ENCODE data around the gene CGB1. TPM values are rescaled to one million over a fixed set of nuclear protein-coding genes. Genes with fewer than 3 reads are reported as not detected.
"Not testable (repeated sequence)": the region's sequence is repeated elsewhere in the genome, so short reads cannot be mapped to it uniquely, and the experiment has no call there.

Gene CGB1
- total and polyA plus RNA-seq, 2 donors from 2014 or later: not detected

DNA sequence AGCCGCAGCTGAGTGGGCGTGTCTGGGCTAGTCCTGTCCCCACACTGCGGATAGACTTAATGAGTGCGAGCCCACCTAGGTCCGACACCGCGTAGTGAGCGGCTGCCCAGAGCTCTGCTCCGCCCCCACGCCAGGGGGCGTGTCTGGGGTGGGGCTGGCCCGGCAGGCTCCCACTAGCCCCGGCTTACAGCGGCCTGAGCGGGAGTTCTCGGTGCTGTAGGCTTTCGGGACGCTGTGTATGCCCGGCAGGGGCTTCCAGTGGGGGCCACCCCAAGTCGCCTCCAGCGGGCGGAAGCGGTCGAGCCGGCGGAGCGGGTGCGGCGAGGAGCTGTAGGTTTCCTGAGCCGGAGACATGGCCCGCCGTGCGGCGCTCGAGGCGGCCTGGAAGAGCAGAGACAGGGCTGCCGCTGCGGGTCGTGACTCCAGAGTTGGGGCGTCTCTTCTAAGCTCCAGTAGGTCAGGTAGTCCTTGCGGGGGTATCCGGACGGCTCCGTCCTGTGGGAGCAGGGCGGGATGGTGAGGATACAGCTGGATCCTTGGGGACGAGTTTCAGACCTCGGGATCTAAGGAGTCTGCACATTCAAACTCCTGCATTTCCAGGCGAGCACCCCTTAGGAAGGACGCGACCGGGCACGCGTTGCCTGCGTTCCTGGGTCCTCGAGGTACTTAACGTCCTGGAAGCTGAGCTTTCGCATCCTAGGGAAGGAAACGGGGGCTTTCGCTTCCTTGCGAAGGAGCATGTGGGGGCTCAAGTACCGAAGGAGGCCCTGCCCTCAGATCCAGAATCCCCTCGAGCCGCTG, 19.6 kb upstream of the CGB1 start:
- peak; percentile 19 for TF ChIP-seq CTCF (IDR thresholded peaks at IDR 0.05; ENCODE audit: borderline replicate concordance, extremely low read depth, insufficient read depth)
- Histone ChIP-seq H3K4me3 (ENCODE audit: low read length in 3 of 3) (peak overlapping the region; percentile 11 to 60 (median 53)), H3K36me3 (ENCODE audit: control insufficient read depth in 2 of 3, insufficient read depth in 3 of 3, low read length in 3 of 3) (no peaks in the 10 kb centered on the region), H3K27me3 (ENCODE audit: control insufficient read depth, insufficient read depth, low read length) (peaks cover 5% of the 10 kb centered on the region), H3K27ac (ENCODE audit: low read depth in 2 of 2, low read length in 2 of 2) (no peak overlapping the region), H3K4me1 (ENCODE audit: control insufficient read depth in 2 of 3, insufficient read depth in 2 of 3, low read depth in 1 of 3, low read length in 3 of 3) (peaks cover 0 to 4% (median 0%) of the 10 kb centered on the region in 3 donors), H3K9me3 (ENCODE audit: control insufficient read depth in 2 of 3, insufficient read depth in 1 of 3, low read length in 3 of 3) (no peaks in the 10 kb centered on the region), H3K9ac (ENCODE audit: low read length in 3 of 3) (peak overlapping the region in 2 of 3 donors; percentile 26 to 32)
- intact Hi-C loops (cut with DNase I): no loop called here
- DNase-seq (peak; percentile 67 to 85 (median 74)), FAIRE-seq (no peak)

DNA sequence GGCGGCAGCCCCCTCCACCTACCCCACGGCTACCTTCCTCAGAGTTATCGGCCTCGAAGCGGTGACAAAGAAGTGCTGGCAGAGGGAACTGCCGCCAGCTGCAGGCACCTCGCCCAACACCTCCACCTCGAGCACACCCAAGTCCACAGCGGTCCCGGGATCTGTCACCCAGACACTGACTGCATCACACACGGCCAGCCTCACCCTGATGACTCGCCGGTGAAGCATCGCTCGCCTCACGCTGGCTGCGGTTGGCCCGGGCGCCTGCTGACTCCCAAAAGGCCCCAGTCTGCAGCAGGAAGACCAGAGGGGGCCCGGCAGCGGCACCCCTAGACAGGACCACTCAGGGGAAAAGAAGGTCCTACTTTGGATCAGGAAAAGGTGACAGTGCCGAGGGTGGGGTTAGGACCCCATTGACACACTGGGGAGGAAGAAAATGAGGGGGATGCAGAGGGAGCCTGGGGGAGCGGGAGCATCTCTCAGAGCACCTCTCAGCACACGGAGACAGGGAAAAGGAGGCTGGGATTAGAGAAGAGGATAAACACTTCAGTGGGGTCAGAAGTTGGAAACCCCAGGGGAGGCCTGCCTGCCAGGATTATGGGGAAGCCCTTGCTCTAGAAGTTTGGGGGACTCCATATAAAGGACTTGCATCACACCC, 13.8 kb upstream of the CGB1 start:
- H3K9me3 ChIP-seq (ENCODE audit: control insufficient read depth in 2 of 3, insufficient read depth in 1 of 3, low read length in 3 of 3); FAIRE-seq; H3K9ac ChIP-seq (ENCODE audit: low read length in 3 of 3); intact Hi-C loops (cut with DNase I); H3K27ac ChIP-seq (ENCODE audit: low read depth in 2 of 2, low read length in 2 of 2); H3K4me3 ChIP-seq (ENCODE audit: low read length in 3 of 3); DNase-seq; H3K27me3 ChIP-seq (ENCODE audit: control insufficient read depth, insufficient read depth, low read length); H3K36me3 ChIP-seq (ENCODE audit: control insufficient read depth in 2 of 3, insufficient read depth in 3 of 3, low read length in 3 of 3); H3K4me1 ChIP-seq (ENCODE audit: control insufficient read depth in 2 of 3, insufficient read depth in 2 of 3, low read depth in 1 of 3, low read length in 3 of 3): not testable (repeated sequence)

- H3K27ac ChIP-seq (ENCODE audit: low read depth in 2 of 2, low read length in 2 of 2); H3K9ac ChIP-seq (ENCODE audit: low read length in 3 of 3); DNase-seq; FAIRE-seq; H3K9me3 ChIP-seq (ENCODE audit: control insufficient read depth in 2 of 3, insufficient read depth in 1 of 3, low read length in 3 of 3); H3K36me3 ChIP-seq (ENCODE audit: control insufficient read depth in 2 of 3, insufficient read depth in 3 of 3, low read length in 3 of 3); H3K4me1 ChIP-seq (ENCODE audit: control insufficient read depth in 2 of 3, insufficient read depth in 2 of 3, low read depth in 1 of 3, low read length in 3 of 3); intact Hi-C loops (cut with DNase I); H3K27me3 ChIP-seq (ENCODE audit: control insufficient read depth, insufficient read depth, low read length); H3K4me3 ChIP-seq (ENCODE audit: low read length in 3 of 3): not testable (repeated sequence)
These were observed 13.1 kb upstream of the CGB1 start for GRCh38 chr19:49049834-49050233.

DNA sequence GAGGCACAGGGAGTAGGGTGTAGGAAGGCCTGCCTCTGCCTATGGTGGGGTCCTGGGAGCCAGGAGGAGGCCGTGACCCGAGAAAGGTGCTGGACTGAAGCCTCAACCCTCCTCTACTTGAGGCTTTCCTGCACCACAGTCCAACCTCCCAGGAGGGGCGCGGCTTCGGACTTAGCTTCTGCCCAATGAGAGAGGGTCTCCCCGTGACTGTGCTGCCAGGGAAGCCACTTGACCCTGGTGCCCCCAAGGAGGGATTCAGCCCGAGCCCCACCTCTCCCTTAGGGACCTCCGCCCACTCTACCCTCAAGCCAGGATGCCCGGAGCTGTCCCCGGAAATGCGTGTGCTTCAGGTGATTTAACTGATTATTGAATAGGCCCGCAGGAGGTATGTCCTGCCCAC, 12.3 kb upstream of the CGB1 start, which contains the start of gene CGB8:
Gene CGB8, minus strand, starts transcription at position 101 of the 400 bp plus-strand sequence. CDS start 372 bp downstream, outside the sequence.
- H3K36me3 ChIP-seq (ENCODE audit: control insufficient read depth in 2 of 3, insufficient read depth in 3 of 3, low read length in 3 of 3); H3K4me1 ChIP-seq (ENCODE audit: control insufficient read depth in 2 of 3, insufficient read depth in 2 of 3, low read depth in 1 of 3, low read length in 3 of 3); H3K9me3 ChIP-seq (ENCODE audit: control insufficient read depth in 2 of 3, insufficient read depth in 1 of 3, low read length in 3 of 3); FAIRE-seq; H3K9ac ChIP-seq (ENCODE audit: low read length in 3 of 3); intact Hi-C loops (cut with DNase I); H3K4me3 ChIP-seq (ENCODE audit: low read length in 3 of 3); H3K27ac ChIP-seq (ENCODE audit: low read depth in 2 of 2, low read length in 2 of 2); DNase-seq; H3K27me3 ChIP-seq (ENCODE audit: control insufficient read depth, insufficient read depth, low read length): not testable (repeated sequence)

DNA sequence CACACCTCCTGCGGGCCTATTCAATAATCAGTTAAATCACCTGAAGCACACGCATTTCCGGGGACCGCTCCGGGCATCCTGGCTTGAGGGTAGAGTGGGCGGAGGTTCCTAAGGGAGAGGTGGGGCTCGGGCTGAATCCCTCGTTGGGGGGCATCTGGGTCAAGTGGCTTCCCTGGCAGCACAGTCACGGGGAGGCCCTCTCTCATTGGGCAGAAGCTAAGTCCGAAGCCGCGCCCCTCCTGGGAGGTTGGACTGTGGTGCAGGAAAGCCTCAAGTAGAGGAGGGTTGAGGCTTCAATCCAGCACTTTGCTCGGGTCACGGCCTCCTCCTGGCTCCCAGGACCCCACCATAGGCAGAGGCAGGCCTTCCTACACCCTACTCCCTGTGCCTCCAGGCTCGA, 6.9 kb upstream of the CGB1 start, which contains the start of gene CGB5:
Gene CGB5, plus strand, starts transcription at position 301 of the 400 bp plus-strand sequence. CDS start 362 bp downstream, outside the sequence.
- H3K27ac ChIP-seq (ENCODE audit: low read depth in 2 of 2, low read length in 2 of 2); H3K27me3 ChIP-seq (ENCODE audit: control insufficient read depth, insufficient read depth, low read length); H3K9me3 ChIP-seq (ENCODE audit: control insufficient read depth in 2 of 3, insufficient read depth in 1 of 3, low read length in 3 of 3); DNase-seq; FAIRE-seq; H3K4me1 ChIP-seq (ENCODE audit: control insufficient read depth in 2 of 3, insufficient read depth in 2 of 3, low read depth in 1 of 3, low read length in 3 of 3); H3K9ac ChIP-seq (ENCODE audit: low read length in 3 of 3); intact Hi-C loops (cut with DNase I); H3K36me3 ChIP-seq (ENCODE audit: control insufficient read depth in 2 of 3, insufficient read depth in 3 of 3, low read length in 3 of 3); H3K4me3 ChIP-seq (ENCODE audit: low read length in 3 of 3): not testable (repeated sequence)

- H3K9ac ChIP-seq (ENCODE audit: low read length in 3 of 3); H3K27me3 ChIP-seq (ENCODE audit: control insufficient read depth, insufficient read depth, low read length); intact Hi-C loops (cut with DNase I); H3K27ac ChIP-seq (ENCODE audit: low read depth in 2 of 2, low read length in 2 of 2); DNase-seq; H3K9me3 ChIP-seq (ENCODE audit: control insufficient read depth in 2 of 3, insufficient read depth in 1 of 3, low read length in 3 of 3); H3K4me3 ChIP-seq (ENCODE audit: low read length in 3 of 3); H3K36me3 ChIP-seq (ENCODE audit: control insufficient read depth in 2 of 3, insufficient read depth in 3 of 3, low read length in 3 of 3); H3K4me1 ChIP-seq (ENCODE audit: control insufficient read depth in 2 of 3, insufficient read depth in 2 of 3, low read depth in 1 of 3, low read length in 3 of 3); FAIRE-seq: not testable (repeated sequence)
These were observed 6.0 kb upstream of the CGB1 start for GRCh38 chr19:49042666-49043065.

Data from kidney (tissue), 14 donors.